ENCODE data around the gene RIPK3.

The RIPK3 gene

GRCh38 chr14:24315243-24315806 is 24.5 kb downstream of the RIPK3 start:
- peaks cover 2% of the 10 kb centered on the region; the same call in 1 of the 2 replicates for H3F3A ChIP-seq (ENCODE audit: insufficient read depth, low read length)
- no peaks in the 10 kb centered on the region for H3K36me3 ChIP-seq (replicated peaks; ENCODE audit: insufficient read depth, low read length)
- H3K9me2 ChIP-seq (replicated peaks; ENCODE audit: insufficient read depth, low read length): no peaks in the 10 kb centered on the region
- no peaks in the 10 kb centered on the region; the same call in 1 of the 2 replicates for H3K27me3 ChIP-seq (replicated peaks; ENCODE audit: insufficient read depth, low read length)
- H2AFZ ChIP-seq (ENCODE audit: low read length): no peak overlapping the region
- DNase-seq: no peak
- no peak overlapping the region for H3K27ac ChIP-seq (ENCODE audit: low read length)
- TF ChIP-seq CTCF (IDR thresholded peaks at IDR 0.05; ENCODE audit: low read length): no peak
- TF ChIP-seq EZH2phosphoT487 (IDR thresholded peaks at IDR 0.05; ENCODE audit: low read length): no peak
- no peak overlapping the region for H3K9ac ChIP-seq (ENCODE audit: low read length)
- no peaks in the 10 kb centered on the region for H4K20me1 ChIP-seq (ENCODE audit: insufficient read depth, low read length)
- no peak overlapping the region for H3K4me2 ChIP-seq (ENCODE audit: low read depth, low read length)
- no peak overlapping the region for H3K4me3 ChIP-seq (ENCODE audit: low read length)
- no peaks in the 10 kb centered on the region for H3K9me3 ChIP-seq (replicated peaks; ENCODE audit: insufficient read depth, low read length)
- H3K79me2 ChIP-seq (ENCODE audit: low read length): no peaks in the 10 kb centered on the region; the same call in 1 of the 2 replicates
- peaks cover 17% of the 10 kb centered on the region for H3K4me1 ChIP-seq (ENCODE audit: low read length)

GRCh38 chr14:24314377-24315193 is 25.2 kb downstream of the RIPK3 start:
- Histone ChIP-seq H3K27me3 (replicated peaks; ENCODE audit: insufficient read depth, low read length) (no peaks in the 10 kb centered on the region), H3K36me3 (replicated peaks; ENCODE audit: insufficient read depth, low read length) (no peaks in the 10 kb centered on the region), H3K79me2 (ENCODE audit: low read length) (peaks cover 5% of the 10 kb centered on the region; the same call in 1 of the 2 replicates), H3K9me3 (replicated peaks; ENCODE audit: insufficient read depth, low read length) (no peaks in the 10 kb centered on the region), H3K4me1 (ENCODE audit: low read length) (peaks cover 19% of the 10 kb centered on the region), H3K4me2 (ENCODE audit: low read depth, low read length) (no peak overlapping the region), H3K4me3 (ENCODE audit: low read length) (no peak overlapping the region), H4K20me1 (ENCODE audit: insufficient read depth, low read length) (no peaks in the 10 kb centered on the region), H3K9me2 (replicated peaks; ENCODE audit: insufficient read depth, low read length) (no peaks in the 10 kb centered on the region), H3K9ac (ENCODE audit: low read length) (no peak overlapping the region), H2AFZ (ENCODE audit: low read length) (no peak overlapping the region), H3K27ac (ENCODE audit: low read length) (no peak overlapping the region), H3F3A (ENCODE audit: insufficient read depth, low read length) (peaks cover 5% of the 10 kb centered on the region; the same call in 1 of the 2 replicates)
- TF ChIP-seq EZH2phosphoT487 (IDR thresholded peaks at IDR 0.05; ENCODE audit: low read length): no peak
- no peak for TF ChIP-seq CTCF (IDR thresholded peaks at IDR 0.05; ENCODE audit: low read length)
- no peak for TF ChIP-seq EZH2 (optimal IDR thresholded peaks at IDR 0.05; ENCODE audit: low read depth, low read length)
- DNase-seq: no peak

GRCh38 chr14:24313913-24314312 is 25.9 kb downstream of the RIPK3 start:
- H3K9ac ChIP-seq (ENCODE audit: low read length): no peak overlapping the region
- DNase-seq: no peak

More at GRCh38 chr14:24313913-24314312, 25.9 kb downstream of the RIPK3 start:
- Histone ChIP-seq H3K4me1 (ENCODE audit: low read length) (peaks cover 24% of the 10 kb centered on the region), H3K79me2 (ENCODE audit: low read length) (peaks cover 12% of the 10 kb centered on the region; the same call in 1 of the 2 replicates), H2AFZ (ENCODE audit: low read length) (no peak overlapping the region), H3K4me2 (ENCODE audit: low read depth, low read length) (no peak overlapping the region), H3F3A (ENCODE audit: insufficient read depth, low read length) (peaks cover 5% of the 10 kb centered on the region; the same call in 1 of the 2 replicates), H3K9me2 (replicated peaks; ENCODE audit: insufficient read depth, low read length) (no peaks in the 10 kb centered on the region), H3K4me3 (ENCODE audit: low read length) (no peak overlapping the region), H3K27me3 (replicated peaks; ENCODE audit: insufficient read depth, low read length) (no peaks in the 10 kb centered on the region), H3K9me3 (replicated peaks; ENCODE audit: insufficient read depth, low read length) (no peaks in the 10 kb centered on the region), H3K27ac (ENCODE audit: low read length) (no peak overlapping the region), H3K36me3 (replicated peaks; ENCODE audit: insufficient read depth, low read length) (no peaks in the 10 kb centered on the region), H4K20me1 (ENCODE audit: insufficient read depth, low read length) (no peaks in the 10 kb centered on the region)
- TF ChIP-seq EZH2phosphoT487 (IDR thresholded peaks at IDR 0.05; ENCODE audit: low read length) (no peak), EZH2 (optimal IDR thresholded peaks at IDR 0.05; ENCODE audit: low read depth, low read length) (no peak), CTCF (IDR thresholded peaks at IDR 0.05; ENCODE audit: low read length) (no peak)
